GM18873 (cell line): ENCODE results near the gene VWA1.
"Not testable (repeated sequence)": the region's sequence is repeated elsewhere in the genome, so short reads cannot be mapped to it uniquely, and the experiment has no call there.

Experiments used
- ATAC-seq: cut with Tn5 transposase; IDR thresholded peaks from one replicate; pipeline ENCODE4 v1.9.1; 2021; ENCODE audit warnings: mild to moderate bottlenecking, moderate library complexity, moderate number of reproducible peaks; ENCODE audit not compliant: unreplicated experiment, low FRiP score

Gene VWA1

GRCh38 chr1:1476011-1476410 lies 40.5 kb downstream of the VWA1 start:
- ATAC-seq: not testable (repeated sequence)

- ATAC-seq: no peak
These were observed 41.7 kb downstream of the VWA1 start for GRCh38 chr1:1477206-1477605.

DNA sequence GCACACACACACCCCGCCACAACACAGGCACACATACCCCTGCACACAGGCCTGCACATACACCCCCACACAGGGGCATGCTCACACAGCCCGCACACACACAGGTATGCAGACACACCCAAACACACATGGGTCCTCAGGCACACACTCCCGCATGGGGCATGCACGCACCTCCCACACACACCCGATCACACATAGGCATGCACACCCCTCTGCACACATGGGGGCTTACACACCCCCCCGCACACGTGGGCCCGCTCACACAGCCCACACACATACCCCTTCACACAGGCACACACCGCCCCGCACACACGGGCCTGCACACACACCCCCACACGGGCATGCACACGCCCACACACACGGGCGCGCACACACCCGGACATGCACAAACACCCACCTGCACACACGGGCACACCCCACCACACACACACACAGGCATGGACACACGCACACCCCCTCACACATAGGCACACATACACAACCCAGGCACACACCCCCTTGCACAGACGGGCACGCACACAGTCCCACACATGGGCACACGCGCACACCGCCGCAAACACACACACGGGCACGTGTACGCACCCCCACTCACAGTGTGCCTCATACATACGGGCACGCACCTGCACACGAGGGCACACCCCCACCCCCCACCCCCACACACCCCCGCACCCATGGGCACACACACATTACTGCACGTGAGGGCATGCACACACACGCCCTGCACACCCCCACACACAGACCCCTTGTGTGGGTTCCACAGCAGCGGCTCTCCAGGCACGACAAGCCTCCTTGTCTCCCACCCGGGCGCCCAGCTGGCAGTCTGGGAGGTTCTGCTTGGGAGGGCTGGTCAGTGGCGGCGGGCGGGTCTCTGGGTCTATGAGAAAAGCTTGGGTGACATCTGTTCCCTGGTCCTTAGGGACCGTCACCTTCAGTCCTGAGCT lies 44.3 kb downstream of the VWA1 start:
- ATAC-seq: no peak

GRCh38 chr1:1480488-1480867 lies 45.0 kb downstream of the VWA1 start:
- ATAC-seq: not testable (repeated sequence)

DNA sequence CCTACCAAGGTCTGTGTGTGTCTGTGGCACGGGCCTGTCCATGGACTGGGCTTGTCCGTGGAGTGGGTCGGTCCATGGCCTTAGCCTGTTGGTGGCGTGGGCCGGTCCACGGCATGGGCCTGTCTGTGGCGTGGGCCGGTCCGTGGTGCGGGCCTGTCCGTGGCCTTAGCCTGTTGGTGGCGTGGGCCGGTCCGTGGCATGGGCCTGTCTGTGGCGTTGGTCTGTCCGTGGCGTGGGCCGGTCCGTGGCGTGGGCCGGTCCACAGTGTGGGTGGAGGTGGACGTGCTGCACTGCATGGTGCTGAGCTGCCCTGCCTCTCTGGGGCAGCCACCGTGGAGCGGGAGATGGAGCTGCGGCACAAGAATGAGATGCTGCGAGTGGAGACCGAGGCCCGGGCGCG lies 46.3 kb downstream of the VWA1 start:
- not testable (repeated sequence) for ATAC-seq

- ATAC-seq: no peak
These were observed 47.4 kb downstream of the VWA1 start for GRCh38 chr1:1482856-1483255.

DNA sequence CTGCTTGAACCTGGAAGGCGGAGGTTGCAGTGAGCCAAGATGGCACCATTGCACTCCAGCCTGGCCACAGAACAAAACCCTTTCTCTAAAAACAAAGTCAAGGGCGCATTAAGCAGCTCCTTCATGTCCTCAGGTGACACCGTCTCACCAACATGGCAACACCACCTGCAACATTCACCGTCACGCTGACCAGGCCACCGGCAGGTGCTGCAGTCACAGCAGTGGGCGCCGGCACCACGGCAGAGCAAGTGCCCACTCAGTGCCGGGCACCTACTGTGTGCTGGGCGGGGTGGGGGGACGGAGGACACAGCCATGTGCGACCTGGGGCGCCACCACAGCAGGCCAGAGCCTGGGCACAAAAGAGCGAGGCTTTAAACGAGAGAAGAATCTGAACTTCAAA lies 48.2 kb downstream of the VWA1 start:
- ATAC-seq: no peak

DNA sequence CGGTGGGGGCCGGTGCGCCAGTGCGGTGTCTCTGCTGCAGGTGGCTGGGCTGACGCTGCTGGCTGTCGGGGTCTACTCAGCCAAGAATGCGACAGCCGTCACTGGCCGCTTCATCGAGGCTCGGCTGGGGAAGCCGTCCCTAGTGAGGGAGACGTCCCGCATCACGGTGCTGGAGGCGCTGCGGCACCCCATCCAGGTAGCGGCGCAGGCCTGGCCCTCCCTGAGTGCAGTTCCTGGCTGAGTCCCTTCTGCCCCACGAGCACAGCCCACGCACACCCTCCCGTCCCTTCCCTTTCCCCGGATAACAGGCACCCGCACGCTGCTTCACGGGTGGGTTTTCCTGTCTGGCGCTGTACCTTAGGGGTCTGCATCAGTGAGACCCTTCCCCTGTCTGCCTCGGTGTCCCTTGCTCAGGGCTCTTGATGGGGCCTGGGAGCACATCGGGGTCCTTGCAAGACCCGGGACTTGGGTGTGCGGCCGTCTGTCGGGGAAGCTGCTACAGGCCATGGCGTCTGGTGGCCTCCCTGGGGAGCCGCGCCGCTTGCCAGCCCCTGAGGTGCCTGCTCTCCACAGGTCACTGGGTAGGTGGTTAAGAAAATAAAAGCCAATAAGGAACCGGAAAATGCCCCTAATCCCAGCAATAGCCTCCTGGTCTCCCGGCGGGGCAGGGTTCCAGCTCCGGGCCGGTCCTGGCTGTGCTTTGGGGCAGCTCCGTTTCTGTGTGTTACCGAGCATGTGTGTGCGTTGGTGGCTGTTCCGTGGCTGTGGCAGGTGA lies 49.7 kb downstream of the VWA1 start:
- not testable (repeated sequence) for ATAC-seq

GRCh38 chr1:1485755-1486317 lies 50.3 kb downstream of the VWA1 start:
- not testable (repeated sequence) for ATAC-seq

- no peak for ATAC-seq
These were observed 52.2 kb downstream of the VWA1 start for GRCh38 chr1:1487701-1488100.

GRCh38 chr1:1489231-1489630 lies 53.7 kb downstream of the VWA1 start:
- no peak for ATAC-seq

DNA sequence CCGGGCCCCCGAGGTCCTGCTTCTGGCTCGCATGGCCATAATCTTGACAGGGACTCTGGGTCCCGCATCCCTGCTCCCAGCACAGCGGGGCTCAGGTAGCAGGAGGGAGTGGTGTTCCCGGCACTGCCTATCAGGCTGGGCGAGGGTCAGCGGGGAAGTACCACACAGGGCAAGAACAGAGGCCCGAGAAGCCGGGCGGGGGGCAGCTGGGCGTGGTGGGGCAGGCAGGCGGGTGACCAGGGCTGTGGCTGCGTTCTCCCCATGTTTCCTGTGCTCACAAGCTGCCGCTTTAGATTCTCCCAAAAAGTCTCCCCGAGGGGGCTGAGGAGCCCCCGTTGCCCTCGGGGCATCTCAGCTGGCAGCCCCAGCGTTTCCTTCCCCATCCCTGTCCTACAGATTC lies 54.4 kb downstream of the VWA1 start:
- ATAC-seq: no peak

DNA sequence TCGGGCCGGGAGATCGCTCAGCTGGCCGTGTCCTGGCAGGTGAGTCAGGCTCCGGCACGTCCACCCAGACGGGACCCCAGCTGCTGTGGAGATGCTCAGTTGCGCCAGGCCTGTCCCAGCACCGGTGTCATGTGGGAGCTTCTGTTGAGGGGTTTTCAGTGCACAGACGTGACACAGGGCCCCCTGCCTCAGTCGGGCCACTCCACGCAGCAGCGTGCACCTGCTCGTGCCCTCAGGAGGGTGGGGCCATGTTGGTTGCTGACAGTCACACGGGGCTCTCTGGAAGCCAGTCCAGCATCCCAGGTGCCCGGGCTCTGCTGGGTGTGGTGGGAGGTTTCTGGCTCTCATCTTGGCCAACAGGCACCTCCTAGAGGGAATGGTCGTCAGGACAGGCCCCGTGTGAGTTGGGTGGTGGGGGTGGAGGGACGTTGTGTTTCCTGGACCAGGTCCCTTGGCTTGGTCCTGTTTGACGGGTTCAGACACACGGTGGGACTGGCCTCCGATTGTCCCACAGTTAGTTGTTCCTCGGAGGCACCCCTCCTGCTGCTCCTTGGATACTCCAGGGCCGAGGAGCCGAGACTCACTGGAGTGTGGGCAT lies 55.2 kb downstream of the VWA1 start:
- ATAC-seq: no peak

GRCh38 chr1:1491601-1492000 lies 56.1 kb downstream of the VWA1 start:
- no peak for ATAC-seq
